Measurements from ENCODE around the gene FBXO40. TPM values are rescaled to one million over a fixed set of nuclear protein-coding genes. Genes with fewer than 3 reads are reported as not detected.

FBXO40 gene
- total and polyA plus RNA-seq, 2 of the 13 experiments (the other 11 are each of a cell fraction or from before 2014, with no cell fraction given): not detected

DNA sequence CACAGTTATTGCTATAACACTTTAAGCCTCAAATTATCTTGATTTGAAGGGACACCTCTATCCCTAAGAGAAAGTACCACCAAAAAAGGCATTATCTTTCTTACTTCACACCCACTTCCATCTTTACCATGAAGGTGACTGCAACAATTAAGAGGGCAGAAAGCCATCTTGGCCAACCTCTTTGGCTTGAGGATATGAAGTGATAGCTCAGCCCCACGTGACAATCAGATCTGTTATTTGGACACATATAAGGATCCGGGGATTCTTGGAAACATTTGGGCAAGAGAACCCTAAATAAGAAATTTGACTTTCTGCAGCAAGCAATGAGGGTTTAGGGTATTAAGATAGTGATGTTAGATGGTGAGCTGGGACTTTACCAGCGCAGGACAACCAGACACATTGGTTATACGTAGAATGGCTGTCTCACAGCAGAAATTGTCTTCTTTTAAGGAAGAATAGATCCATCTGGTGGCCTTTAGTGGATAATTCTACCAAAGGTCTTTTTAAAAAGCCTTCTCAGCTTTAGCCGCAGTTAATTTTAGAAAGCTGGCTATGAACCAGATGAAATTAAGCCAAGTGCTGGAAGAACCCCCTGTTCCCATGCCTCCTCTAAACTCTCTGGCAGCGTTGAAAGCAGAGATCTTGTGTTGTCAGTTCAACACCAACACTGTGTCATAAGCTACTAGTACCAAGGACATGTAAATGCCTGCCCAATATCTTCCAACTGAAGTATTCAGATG lies 55.2 kb downstream of the FBXO40 start:
- BruUV-seq (replicated peaks): no TSS peak
- Histone ChIP-seq H3K4me2 (ENCODE audit: low read depth, low read length) (no peak overlapping the region), H4K20me1 (ENCODE audit: insufficient read depth, low read length) (no peaks in the 10 kb centered on the region), H3K4me3 (replicated peaks in 1 of 3; ENCODE audit: insufficient read depth in 1 of 3, low read depth in 2 of 3, low read length in 3 of 3) (no peak overlapping the region), H2AFZ (ENCODE audit: low read length) (no peak overlapping the region), H3K4me1 (ENCODE audit: insufficient read depth, low read length) (no peaks in the 10 kb centered on the region), H3K9me3 (ENCODE audit: low read length) (no peaks in the 10 kb centered on the region), H3K79me2 (ENCODE audit: insufficient read depth, low read length) (no peaks in the 10 kb centered on the region), H3K27me3 (ENCODE audit: control insufficient read depth in 1 of 2, insufficient read depth in 2 of 2, low read length in 2 of 2) (no peaks in the 10 kb centered on the region), H3K36me3 (replicated peaks in 1 of 2; ENCODE audit: control insufficient read depth in 1 of 2, insufficient read depth in 2 of 2, low read length in 2 of 2) (no peaks in the 10 kb centered on the region), H3K9ac (ENCODE audit: insufficient read depth, low read depth, low read length) (no peak overlapping the region), H3K27ac (ENCODE audit: extremely low read length, insufficient read depth, low read length) (no peak overlapping the region)
- WGBS (ENCODE audit: low lambda C conversion rate): 57% methylated on average over 6 of the region's 6 CpGs
- ChIA-PET POLR2A (no interaction called here), CTCF (ENCODE audit: low intra/inter-chr PET ratio, low total read pairs) (no interaction called here)
- in situ Hi-C loops (cut with HindIII; ENCODE audit: extremely low pct_ligation_motif_present, low pct_unique_long_range_greater_than_20kb) (no loop called here), intact Hi-C loops (cut with micrococcal nuclease; ENCODE audit: unreplicated experiment) (no loop called here)
- TF ChIP-seq ZNF547 (CRISPR knock-in tag; IDR thresholded peaks at IDR 0.05): no peak
- TF ChIP-seq PAF1 (CRISPR knock-in tag; IDR thresholded peaks at IDR 0.05): no peak
- no peak for TF ChIP-seq ZSCAN20 (CRISPR knock-in tag; IDR thresholded peaks at IDR 0.05; ENCODE audit: borderline replicate concordance)
- TF ChIP-seq SP140L (CRISPR knock-in tag; IDR thresholded peaks at IDR 0.05; ENCODE audit: borderline replicate concordance): no peak
- no peak for TF ChIP-seq MEF2D (CRISPR knock-in tag; IDR thresholded peaks at IDR 0.05)
- TF ChIP-seq ZNF3 (CRISPR knock-in tag; IDR thresholded peaks at IDR 0.05): no peak
- no peak for TF ChIP-seq TGIF2 (CRISPR knock-in tag; IDR thresholded peaks at IDR 0.05)
- no peak for TF ChIP-seq ZNF816 (CRISPR knock-in tag; IDR thresholded peaks at IDR 0.05; ENCODE audit: borderline replicate concordance)
- no peak for FAIRE-seq
- no peak for DNase-seq (ENCODE audit: low spot score)
- ATAC-seq: no peak

DNA sequence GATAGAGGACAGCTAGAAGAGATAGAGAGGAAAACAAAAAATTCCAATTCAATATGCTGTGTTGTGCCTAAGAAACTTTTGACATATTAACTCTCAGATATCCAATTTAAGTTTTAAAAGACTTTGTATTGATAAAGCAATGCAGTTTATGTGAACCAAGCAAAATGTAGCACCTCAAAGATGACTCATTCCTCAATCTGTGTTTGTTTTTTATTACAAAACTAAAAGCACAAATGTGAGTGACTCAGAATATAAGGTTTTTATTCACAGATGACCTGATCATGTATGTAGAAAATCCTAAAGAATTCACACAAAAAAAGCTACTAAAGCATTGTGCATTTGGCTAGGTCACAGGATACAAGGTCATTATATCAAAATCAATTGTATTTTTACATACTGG lies 56.5 kb downstream of the FBXO40 start:
- Histone ChIP-seq H3K4me2 (ENCODE audit: low read depth, low read length) (no peak overlapping the region), H3K9me3 (ENCODE audit: low read length) (no peaks in the 10 kb centered on the region), H3K79me2 (ENCODE audit: insufficient read depth, low read length) (no peaks in the 10 kb centered on the region), H3K4me3 (replicated peaks in 1 of 3; ENCODE audit: insufficient read depth in 1 of 3, low read depth in 2 of 3, low read length in 3 of 3) (no peak overlapping the region), H3K27me3 (ENCODE audit: control insufficient read depth in 1 of 2, insufficient read depth in 2 of 2, low read length in 2 of 2) (no peaks in the 10 kb centered on the region), H3K27ac (ENCODE audit: extremely low read length, insufficient read depth, low read length) (no peak overlapping the region), H4K20me1 (ENCODE audit: insufficient read depth, low read length) (no peaks in the 10 kb centered on the region), H3K9ac (ENCODE audit: insufficient read depth, low read depth, low read length) (no peak overlapping the region), H3K4me1 (ENCODE audit: insufficient read depth, low read length) (no peaks in the 10 kb centered on the region), H3K36me3 (replicated peaks in 1 of 2; ENCODE audit: control insufficient read depth in 1 of 2, insufficient read depth in 2 of 2, low read length in 2 of 2) (no peaks in the 10 kb centered on the region), H2AFZ (ENCODE audit: low read length) (no peak overlapping the region)
- ATAC-seq: no peak
- no peak for FAIRE-seq
- DNase-seq (ENCODE audit: low spot score): no peak
- intact Hi-C loops (cut with micrococcal nuclease; ENCODE audit: unreplicated experiment) (no loop called here), in situ Hi-C loops (cut with HindIII; ENCODE audit: extremely low pct_ligation_motif_present, low pct_unique_long_range_greater_than_20kb) (no loop called here)
- BruUV-seq (replicated peaks): no TSS peak
- ChIA-PET POLR2A (no interaction called here), CTCF (ENCODE audit: low intra/inter-chr PET ratio, low total read pairs) (no interaction called here)
- TF ChIP-seq HNRNPH1 (optimal IDR thresholded peaks at IDR 0.05; ENCODE audit: low read depth, low read length) (no peak), ZBTB7B (CRISPR knock-in tag; IDR thresholded peaks at IDR 0.05) (no peak)
- TF ChIP-seq, protein P1, sequence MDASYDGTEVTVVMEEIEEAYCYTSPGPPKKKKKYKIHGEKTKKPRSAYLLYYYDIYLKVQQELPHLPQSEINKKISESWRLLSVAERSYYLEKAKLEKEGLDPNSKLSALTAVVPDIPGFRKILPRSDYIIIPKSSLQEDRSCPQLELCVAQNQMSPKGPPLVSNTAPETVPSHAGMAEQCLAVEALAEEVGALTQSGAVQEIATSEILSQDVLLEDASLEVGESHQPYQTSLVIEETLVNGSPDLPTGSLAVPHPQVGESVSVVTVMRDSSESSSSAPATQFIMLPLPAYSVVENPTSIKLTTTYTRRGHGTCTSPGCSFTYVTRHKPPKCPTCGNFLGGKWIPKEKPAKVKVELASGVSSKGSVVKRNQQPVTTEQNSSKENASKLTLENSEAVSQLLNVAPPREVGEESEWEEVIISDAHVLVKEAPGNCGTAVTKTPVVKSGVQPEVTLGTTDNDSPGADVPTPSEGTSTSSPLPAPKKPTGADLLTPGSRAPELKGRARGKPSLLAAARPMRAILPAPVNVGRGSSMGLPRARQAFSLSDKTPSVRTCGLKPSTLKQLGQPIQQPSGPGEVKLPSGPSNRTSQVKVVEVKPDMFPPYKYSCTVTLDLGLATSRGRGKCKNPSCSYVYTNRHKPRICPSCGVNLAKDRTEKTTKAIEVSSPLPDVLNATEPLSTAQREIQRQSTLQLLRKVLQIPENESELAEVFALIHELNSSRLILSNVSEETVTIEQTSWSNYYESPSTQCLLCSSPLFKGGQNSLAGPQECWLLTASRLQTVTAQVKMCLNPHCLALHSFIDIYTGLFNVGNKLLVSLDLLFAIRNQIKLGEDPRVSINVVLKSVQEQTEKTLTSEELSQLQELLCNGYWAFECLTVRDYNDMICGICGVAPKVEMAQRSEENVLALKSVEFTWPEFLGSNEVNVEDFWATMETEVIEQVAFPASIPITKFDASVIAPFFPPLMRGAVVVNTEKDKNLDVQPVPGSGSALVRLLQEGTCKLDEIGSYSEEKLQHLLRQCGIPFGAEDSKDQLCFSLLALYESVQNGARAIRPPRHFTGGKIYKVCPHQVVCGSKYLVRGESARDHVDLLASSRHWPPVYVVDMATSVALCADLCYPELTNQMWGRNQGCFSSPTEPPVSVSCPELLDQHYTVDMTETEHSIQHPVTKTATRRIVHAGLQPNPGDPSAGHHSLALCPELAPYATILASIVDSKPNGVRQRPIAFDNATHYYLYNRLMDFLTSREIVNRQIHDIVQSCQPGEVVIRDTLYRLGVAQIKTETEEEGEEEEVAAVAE (CRISPR knock-in tag; IDR thresholded peaks at IDR 0.05; ENCODE audit: borderline replicate concordance): no peak
- TF ChIP-seq, protein P2, sequence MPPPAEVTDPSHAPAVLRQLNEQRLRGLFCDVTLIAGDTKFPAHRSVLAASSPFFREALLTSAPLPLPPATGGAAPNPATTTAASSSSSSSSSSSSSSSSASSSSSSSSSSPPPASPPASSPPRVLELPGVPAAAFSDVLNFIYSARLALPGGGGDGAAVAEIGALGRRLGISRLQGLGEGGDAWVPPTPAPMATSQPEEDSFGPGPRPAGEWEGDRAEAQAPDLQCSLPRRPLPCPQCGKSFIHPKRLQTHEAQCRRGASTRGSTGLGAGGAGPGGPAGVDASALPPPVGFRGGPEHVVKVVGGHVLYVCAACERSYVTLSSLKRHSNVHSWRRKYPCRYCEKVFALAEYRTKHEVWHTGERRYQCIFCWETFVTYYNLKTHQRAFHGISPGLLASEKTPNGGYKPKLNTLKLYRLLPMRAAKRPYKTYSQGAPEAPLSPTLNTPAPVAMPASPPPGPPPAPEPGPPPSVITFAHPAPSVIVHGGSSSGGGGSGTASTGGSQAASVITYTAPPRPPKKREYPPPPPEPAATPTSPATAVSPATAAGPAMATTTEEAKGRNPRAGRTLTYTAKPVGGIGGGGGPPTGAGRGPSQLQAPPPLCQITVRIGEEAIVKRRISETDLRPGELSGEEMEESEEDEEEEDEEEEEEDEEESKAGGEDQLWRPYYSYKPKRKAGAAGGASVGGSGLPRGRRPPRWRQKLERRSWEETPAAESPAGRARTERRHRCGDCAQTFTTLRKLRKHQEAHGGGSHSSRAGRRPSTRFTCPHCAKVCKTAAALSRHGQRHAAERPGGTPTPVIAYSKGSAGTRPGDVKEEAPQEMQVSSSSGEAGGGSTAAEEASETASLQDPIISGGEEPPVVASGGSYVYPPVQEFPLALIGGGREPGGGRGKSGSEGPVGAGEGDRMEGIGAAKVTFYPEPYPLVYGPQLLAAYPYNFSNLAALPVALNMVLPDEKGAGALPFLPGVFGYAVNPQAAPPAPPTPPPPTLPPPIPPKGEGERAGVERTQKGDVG (CRISPR knock-in tag; IDR thresholded peaks at IDR 0.05; ENCODE audit: borderline replicate concordance): no peak

Data from HepG2 (cell line).